Keratinocyte (primary cell): Measurements from ENCODE around the gene OR51S1. TPM values are rescaled to one million over a fixed set of nuclear protein-coding genes. Genes with fewer than 3 reads are reported as not detected.

ENCODE experiments used
- DNase-seq: peaks from one replicate; pipeline ENCODE4 v3.0.0-alpha.2; 2011; ENCODE audit warnings: low read depth, missing footprints, low spot score
- FAIRE-seq: peaks from 2 replicates; lab custom pipeline; 2011; peaks lifted over from hg19 to GRCh38; lab: Jason Lieb, UNC
- H2AFZ ChIP-seq: 2 replicates; pipeline ENCODE4 v1.6.0; 2012; ENCODE audit warnings: low read length, control low read depth, inconsistent platforms; ENCODE audit not compliant: control insufficient read depth
- H3K27ac ChIP-seq: 2 replicates; pipeline ENCODE4 v1.5.1; 2011; ENCODE audit warnings: low read length; ENCODE audit not compliant: control insufficient read depth, insufficient read depth
- H3K27me3 ChIP-seq: 3 replicates; pipeline ENCODE4 v1.6.0; 2011; ENCODE audit warnings: low read length; ENCODE audit not compliant: control insufficient read depth, insufficient read depth; ENCODE audit errors: extremely low read depth
- H3K36me3 ChIP-seq, 2 experiments: 2 replicates in 1 of 2; 3 replicates in 1 of 2; pipeline ENCODE4 v1.5.1; 2011; ENCODE audit warnings: low read length in 2 of 2, mild to moderate bottlenecking in 1 of 2; ENCODE audit not compliant: control insufficient read depth in 2 of 2, insufficient read depth in 2 of 2; ENCODE audit errors: extremely low read depth in 1 of 2
- H3K4me1 ChIP-seq: 3 replicates; pipeline ENCODE4 v1.5.1; 2011; ENCODE audit warnings: low read length; ENCODE audit not compliant: control insufficient read depth, insufficient read depth; ENCODE audit errors: extremely low read depth
- H3K4me2 ChIP-seq: 3 replicates; pipeline ENCODE4 v1.6.0; 2011; ENCODE audit warnings: low read depth, low read length; ENCODE audit not compliant: control insufficient read depth, insufficient read depth; ENCODE audit errors: extremely low read depth
- H3K4me3 ChIP-seq, 3 experiments: fragments of 200-600 bp in 1 of 3; sonication (generic) in 1 of 3; 2 replicates in 2 of 3; 3 replicates in 1 of 3; pipeline ENCODE4 v1.5.1; 2011 to 2016; ENCODE audit warnings: low read length in 3 of 3, mild to moderate bottlenecking in 3 of 3, control low read depth in 2 of 3, inconsistent platforms in 1 of 3, low read depth in 1 of 3, mixed read lengths in 1 of 3, mixed run types in 1 of 3, moderate library complexity in 1 of 3; ENCODE audit not compliant: control insufficient read depth in 2 of 3, insufficient read depth in 2 of 3; ENCODE audit errors: extremely low read depth in 1 of 3
- H3K79me2 ChIP-seq: 2 replicates; pipeline ENCODE4 v1.6.0; 2012; ENCODE audit warnings: low read length; ENCODE audit not compliant: control insufficient read depth, insufficient read depth
- H3K9ac ChIP-seq: 3 replicates; pipeline ENCODE4 v1.6.0; 2011; ENCODE audit warnings: low read length; ENCODE audit not compliant: control insufficient read depth, insufficient read depth; ENCODE audit errors: extremely low read depth
- H3K9me1 ChIP-seq: 3 replicates; pipeline ENCODE4 v1.6.0; 2011; ENCODE audit warnings: low read length; ENCODE audit not compliant: control insufficient read depth, insufficient read depth; ENCODE audit errors: extremely low read depth
- H3K9me3 ChIP-seq: 2 replicates; pipeline ENCODE4 v1.5.1; 2012; ENCODE audit warnings: low read depth, low read length; ENCODE audit not compliant: control insufficient read depth
- H4K20me1 ChIP-seq: 3 replicates; pipeline ENCODE4 v1.6.0; 2011; ENCODE audit warnings: low read length; ENCODE audit not compliant: control insufficient read depth, insufficient read depth; ENCODE audit errors: extremely low read depth
- EZH2 ChIP-seq: IDR thresholded peaks from one replicate; pipeline ENCODE4 v1.6.1; 2012; ENCODE audit warnings: inconsistent platforms, mild to moderate bottlenecking, low read length, moderate library complexity
- dilution Hi-C: fragments of 300-500 bp; cut with MboI; formaldehyde crosslinking; loops from one replicate; pipeline ENCODE4 v1.7.0; 2020; ENCODE audit warnings: low sequenced_read_pairs; ENCODE audit not compliant: extremely low pct_ligation_motif_present
- polyA plus RNA-seq, 5 experiments: library from polyadenylated mRNA; depleted of rRNA in 3 of 5; stranded (reverse) in 3 of 5; stranded (forward) in 1 of 5; unstranded in 1 of 5; fragments of >200 nt; gene quantifications; 1 replicate in 1 of 5; 2 replicates in 3 of 5; 3 replicates in 1 of 5; pipeline versions ENCODE4 v1.2.1 to v1.2.3, GENCODE V29; 2011 to 2012; ENCODE audit warnings: missing spikeins in 2 of 5, low read depth in 1 of 5, low replicate concordance in 1 of 5
- TF ChIP-seq, protein P1 (sequence below), 3 experiments: IDR thresholded peaks in 1 of 3; conservative IDR thresholded peaks in 1 of 3; optimal IDR thresholded peaks in 1 of 3; 2 replicates in 2 of 3; 3 replicates in 1 of 3; pipeline versions ENCODE3 to v1.5.1; 2011; ENCODE audit warnings: low read length in 3 of 3, mild to moderate bottlenecking in 3 of 3, moderate library complexity in 2 of 3, control low read depth in 1 of 3, inconsistent platforms in 1 of 3; ENCODE audit not compliant: insufficient read depth in 2 of 3; ENCODE audit errors: extremely low read depth in 1 of 3

The OR51S1 gene
- polyA plus RNA-seq, 1 donor (not counting 4 experiments of a cell fraction or from before 2014, with no cell fraction given) = not detected

DNA sequence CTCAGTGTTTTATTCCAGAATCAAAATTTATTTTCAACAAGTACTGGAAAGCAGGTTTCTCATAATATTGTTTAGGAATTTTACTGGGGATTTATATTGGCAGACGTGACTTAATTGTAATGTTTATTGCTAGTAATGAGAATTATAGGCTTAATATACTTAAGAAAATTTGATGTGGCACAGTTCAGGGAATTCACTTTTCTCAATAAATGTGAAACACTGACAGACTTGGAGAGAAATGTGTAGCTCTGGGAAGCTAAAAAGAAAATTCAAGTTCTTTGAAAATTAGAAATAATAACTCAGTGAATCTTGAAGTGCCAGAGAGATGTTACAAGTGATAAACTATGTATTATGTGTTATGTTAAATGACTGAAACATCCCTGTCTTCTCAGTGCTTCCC, 28.0 kb downstream of the OR51S1 start, which contains the start of gene OR51F2:
OR51F2 (plus strand) TSS at position 301 of the 400 bp plus-strand sequence. CDS start 101 bp downstream, outside the sequence.
- FAIRE-seq (no peak), DNase-seq (no peak)
- no peak within 1 kb of the TSS for H3K4me3 ChIP-seq
- no peaks in the 10 kb centered on the region for H3K9me1 ChIP-seq
- H3K4me2 ChIP-seq = no peak within 1 kb of the TSS
- H2AFZ ChIP-seq = no peak within 1 kb of the TSS
- H3K27me3 ChIP-seq = no peaks in the 10 kb centered on the region
- no peak within 1 kb of the TSS for H3K9ac ChIP-seq
- dilution Hi-C loops = no loop called here
- no peaks in the 10 kb centered on the region for H3K9me3 ChIP-seq
- TF ChIP-seq, protein P1, sequence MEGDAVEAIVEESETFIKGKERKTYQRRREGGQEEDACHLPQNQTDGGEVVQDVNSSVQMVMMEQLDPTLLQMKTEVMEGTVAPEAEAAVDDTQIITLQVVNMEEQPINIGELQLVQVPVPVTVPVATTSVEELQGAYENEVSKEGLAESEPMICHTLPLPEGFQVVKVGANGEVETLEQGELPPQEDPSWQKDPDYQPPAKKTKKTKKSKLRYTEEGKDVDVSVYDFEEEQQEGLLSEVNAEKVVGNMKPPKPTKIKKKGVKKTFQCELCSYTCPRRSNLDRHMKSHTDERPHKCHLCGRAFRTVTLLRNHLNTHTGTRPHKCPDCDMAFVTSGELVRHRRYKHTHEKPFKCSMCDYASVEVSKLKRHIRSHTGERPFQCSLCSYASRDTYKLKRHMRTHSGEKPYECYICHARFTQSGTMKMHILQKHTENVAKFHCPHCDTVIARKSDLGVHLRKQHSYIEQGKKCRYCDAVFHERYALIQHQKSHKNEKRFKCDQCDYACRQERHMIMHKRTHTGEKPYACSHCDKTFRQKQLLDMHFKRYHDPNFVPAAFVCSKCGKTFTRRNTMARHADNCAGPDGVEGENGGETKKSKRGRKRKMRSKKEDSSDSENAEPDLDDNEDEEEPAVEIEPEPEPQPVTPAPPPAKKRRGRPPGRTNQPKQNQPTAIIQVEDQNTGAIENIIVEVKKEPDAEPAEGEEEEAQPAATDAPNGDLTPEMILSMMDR (optimal IDR thresholded peaks at IDR 0.05 in 1 of 3, IDR thresholded peaks at IDR 0.05 in 1 of 3, conservative IDR thresholded peaks at IDR 0.05 in 1 of 3; ENCODE audit: extremely low read depth in 1 of 3, insufficient read depth in 2 of 3, low read length in 3 of 3) = no peak
- no peak for TF ChIP-seq EZH2
- no peak within 1 kb of the TSS for H3K27ac ChIP-seq
- H4K20me1 ChIP-seq = no peaks in the 10 kb centered on the region
- no peaks in the 10 kb centered on the region for H3K36me3 ChIP-seq
- H3K79me2 ChIP-seq = no peaks in the 10 kb centered on the region
- peaks cover 6% of the 10 kb centered on the region for H3K4me1 ChIP-seq

DNA sequence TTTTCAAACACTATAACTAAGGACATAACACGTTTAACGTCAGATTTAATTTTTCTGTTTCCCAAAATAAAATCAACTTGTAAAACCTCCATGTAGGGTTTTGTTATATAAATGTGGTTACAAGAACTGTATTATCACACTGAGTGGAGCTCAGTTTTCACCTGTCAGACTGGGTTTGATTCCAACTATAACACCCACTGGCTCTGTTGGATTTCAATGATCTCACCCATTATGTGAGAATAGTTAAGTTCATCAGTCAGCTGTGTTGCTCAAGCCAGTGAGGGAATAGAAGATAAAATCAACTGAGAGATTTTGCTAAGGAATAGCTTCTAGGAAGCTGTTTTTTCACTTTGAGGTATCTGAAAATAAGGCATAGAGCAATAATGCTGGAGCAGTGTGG, 39.8 kb downstream of the OR51S1 start:
- FAIRE-seq (no peak), DNase-seq (no peak)
- Histone ChIP-seq H3K79me2 (no peaks in the 10 kb centered on the region), H3K9ac (no peak overlapping the region), H3K36me3 (no peaks in the 10 kb centered on the region), H3K27me3 (no peaks in the 10 kb centered on the region), H4K20me1 (no peaks in the 10 kb centered on the region), H3K27ac (no peak overlapping the region), H3K4me2 (no peak overlapping the region), H3K4me3 (no peak overlapping the region), H3K4me1 (no peaks in the 10 kb centered on the region), H3K9me3 (no peaks in the 10 kb centered on the region), H2AFZ (no peak overlapping the region), H3K9me1 (no peaks in the 10 kb centered on the region)
- dilution Hi-C loops = no loop called here
- TF ChIP-seq, protein P1 (optimal IDR thresholded peaks at IDR 0.05 in 1 of 3, IDR thresholded peaks at IDR 0.05 in 1 of 3, conservative IDR thresholded peaks at IDR 0.05 in 1 of 3; ENCODE audit: extremely low read depth in 1 of 3, insufficient read depth in 2 of 3, low read length in 3 of 3) = no peak
- TF ChIP-seq EZH2 = no peak
